ENCODE measurements around the gene DCT. TPM values are rescaled to one million over a fixed set of nuclear protein-coding genes. Genes with fewer than 3 reads are reported as not detected.

The DCT gene
- total and polyA plus RNA-seq, 2 donors (not counting 3 experiments of a cell fraction or from before 2014, with no cell fraction given) = not detected

DNA sequence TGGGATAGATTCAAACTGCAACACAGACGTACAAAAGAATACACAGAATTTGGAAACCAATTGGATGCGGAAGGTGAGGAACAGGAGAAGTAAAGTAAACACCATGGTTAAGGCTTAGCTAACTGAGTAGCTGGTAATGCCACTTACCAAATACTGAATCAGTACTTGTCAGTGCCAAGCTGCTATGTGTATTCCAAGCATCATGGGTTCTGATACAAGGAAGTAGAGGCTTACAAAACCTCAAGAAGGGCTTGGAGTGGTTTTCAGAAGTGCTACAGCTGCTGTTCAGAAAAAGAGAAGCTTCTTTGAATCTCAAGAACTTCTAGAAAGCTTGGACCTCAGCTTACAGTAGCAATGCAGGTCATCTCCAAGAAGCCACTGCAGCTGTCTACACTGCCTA, 35.9 kb upstream of the DCT start:
- CTCF ChIA-PET = no interaction called here
- DNase-seq (ENCODE audit: low read depth, low spot score) (no peak), FAIRE-seq (no peak)
- intact Hi-C loops (cut with micrococcal nuclease) = no loop called here
- no peaks in the 10 kb centered on the region for H3K4me1 ChIP-seq (ENCODE audit: control insufficient read depth, extremely low read depth, insufficient read depth, low read length)
- H3K27ac ChIP-seq (ENCODE audit: insufficient read depth, low read depth, low read length) = no peak overlapping the region
- no peak overlapping the region for H3K4me3 ChIP-seq (replicated peaks in 1 of 3; ENCODE audit: insufficient read depth in 1 of 3, low read depth in 1 of 3, low read length in 3 of 3)
- no peak overlapping the region for H2AFZ ChIP-seq (ENCODE audit: low read depth, low read length)
- no TSS peak for BruUV-seq (replicated peaks)
- no peak overlapping the region for H3K9ac ChIP-seq (replicated peaks; ENCODE audit: extremely low read depth, insufficient read depth, low read length)
- H3K36me3 ChIP-seq (ENCODE audit: control insufficient read depth in 2 of 2, extremely low read depth in 1 of 2, insufficient read depth in 2 of 2, low read length in 2 of 2) = no peaks in the 10 kb centered on the region
- H3K27me3 ChIP-seq (ENCODE audit: control insufficient read depth in 2 of 2, insufficient read depth in 2 of 2, low read length in 2 of 2) = no peaks in the 10 kb centered on the region
- no peak overlapping the region for H3K4me2 ChIP-seq (ENCODE audit: insufficient read depth, low read length)
- TF ChIP-seq, protein P1, sequence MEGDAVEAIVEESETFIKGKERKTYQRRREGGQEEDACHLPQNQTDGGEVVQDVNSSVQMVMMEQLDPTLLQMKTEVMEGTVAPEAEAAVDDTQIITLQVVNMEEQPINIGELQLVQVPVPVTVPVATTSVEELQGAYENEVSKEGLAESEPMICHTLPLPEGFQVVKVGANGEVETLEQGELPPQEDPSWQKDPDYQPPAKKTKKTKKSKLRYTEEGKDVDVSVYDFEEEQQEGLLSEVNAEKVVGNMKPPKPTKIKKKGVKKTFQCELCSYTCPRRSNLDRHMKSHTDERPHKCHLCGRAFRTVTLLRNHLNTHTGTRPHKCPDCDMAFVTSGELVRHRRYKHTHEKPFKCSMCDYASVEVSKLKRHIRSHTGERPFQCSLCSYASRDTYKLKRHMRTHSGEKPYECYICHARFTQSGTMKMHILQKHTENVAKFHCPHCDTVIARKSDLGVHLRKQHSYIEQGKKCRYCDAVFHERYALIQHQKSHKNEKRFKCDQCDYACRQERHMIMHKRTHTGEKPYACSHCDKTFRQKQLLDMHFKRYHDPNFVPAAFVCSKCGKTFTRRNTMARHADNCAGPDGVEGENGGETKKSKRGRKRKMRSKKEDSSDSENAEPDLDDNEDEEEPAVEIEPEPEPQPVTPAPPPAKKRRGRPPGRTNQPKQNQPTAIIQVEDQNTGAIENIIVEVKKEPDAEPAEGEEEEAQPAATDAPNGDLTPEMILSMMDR (IDR thresholded peaks at IDR 0.05; ENCODE audit: extremely low read depth in 1 of 2, insufficient read depth in 1 of 2, low read depth in 1 of 2, low read length in 2 of 2) = no peak
- no peak for TF ChIP-seq MAX (IDR thresholded peaks at IDR 0.05; ENCODE audit: insufficient read depth, insufficient read length)
- TF ChIP-seq FOS (IDR thresholded peaks at IDR 0.05; ENCODE audit: borderline replicate concordance, insufficient read depth, low read length) = no peak
- TF ChIP-seq MYC (IDR thresholded peaks at IDR 0.05; ENCODE audit: low read depth, low read length) = no peak
- no peak for TF ChIP-seq JUN (IDR thresholded peaks at IDR 0.05; ENCODE audit: borderline replicate concordance, insufficient read depth, insufficient read length, low read depth)
- H3K9me1 ChIP-seq (replicated peaks; ENCODE audit: control insufficient read depth, extremely low read depth, insufficient read depth, low read length) = no peaks in the 10 kb centered on the region
- no peaks in the 10 kb centered on the region for H3K9me3 ChIP-seq (replicated peaks; ENCODE audit: control insufficient read depth, insufficient read depth, low read length)
- no peaks in the 10 kb centered on the region for H4K20me1 ChIP-seq (replicated peaks; ENCODE audit: control insufficient read depth, extremely low read depth, insufficient read depth, low read length)
- POLR2A ChIA-PET = no interaction called here
- dilution Hi-C loops (cut with MboI; ENCODE audit: extremely low pct_ligation_motif_present, low sequenced_read_pairs) = no loop called here
- H3K79me2 ChIP-seq (ENCODE audit: control insufficient read depth, insufficient read depth, low read length) = no peaks in the 10 kb centered on the region

GRCh38 chr13:94513026-94513425, 33.5 kb upstream of the DCT start:
- Histone ChIP-seq H2AFZ (ENCODE audit: low read depth, low read length) (no peak overlapping the region), H3K27ac (ENCODE audit: insufficient read depth, low read depth, low read length) (no peak overlapping the region), H3K4me3 (replicated peaks in 1 of 3; ENCODE audit: insufficient read depth in 1 of 3, low read depth in 1 of 3, low read length in 3 of 3) (no peak overlapping the region), H3K4me2 (ENCODE audit: insufficient read depth, low read length) (no peak overlapping the region), H3K9me3 (replicated peaks; ENCODE audit: control insufficient read depth, insufficient read depth, low read length) (no peaks in the 10 kb centered on the region), H3K9ac (replicated peaks; ENCODE audit: extremely low read depth, insufficient read depth, low read length) (no peak overlapping the region), H3K27me3 (ENCODE audit: control insufficient read depth in 2 of 2, insufficient read depth in 2 of 2, low read length in 2 of 2) (no peaks in the 10 kb centered on the region), H3K9me1 (replicated peaks; ENCODE audit: control insufficient read depth, extremely low read depth, insufficient read depth, low read length) (no peaks in the 10 kb centered on the region), H3K79me2 (ENCODE audit: control insufficient read depth, insufficient read depth, low read length) (no peaks in the 10 kb centered on the region), H3K4me1 (ENCODE audit: control insufficient read depth, extremely low read depth, insufficient read depth, low read length) (no peaks in the 10 kb centered on the region), H4K20me1 (replicated peaks; ENCODE audit: control insufficient read depth, extremely low read depth, insufficient read depth, low read length) (no peaks in the 10 kb centered on the region), H3K36me3 (ENCODE audit: control insufficient read depth in 2 of 2, extremely low read depth in 1 of 2, insufficient read depth in 2 of 2, low read length in 2 of 2) (no peaks in the 10 kb centered on the region)
- POLR2A ChIA-PET = no interaction called here
- intact Hi-C loops (cut with micrococcal nuclease) = no loop called here
- BruUV-seq (replicated peaks) = no TSS peak
- FAIRE-seq (no peak), DNase-seq (ENCODE audit: low read depth, low spot score) (no peak)
- CTCF ChIA-PET = interaction anchor here (1.2 kb wide), 1 partner anchor 105 kb away, joined by 3 read pairs; no protein-coding TSS in a partner anchor
- TF ChIP-seq MYC (IDR thresholded peaks at IDR 0.05; ENCODE audit: low read depth, low read length) (no peak), JUN (IDR thresholded peaks at IDR 0.05; ENCODE audit: borderline replicate concordance, insufficient read depth, insufficient read length, low read depth) (no peak), FOS (IDR thresholded peaks at IDR 0.05; ENCODE audit: borderline replicate concordance, insufficient read depth, low read length) (no peak), GATA2 (IDR thresholded peaks at IDR 0.05; ENCODE audit: insufficient read depth, insufficient read length, low read depth, low read length) (no peak), MAX (IDR thresholded peaks at IDR 0.05; ENCODE audit: insufficient read depth, insufficient read length) (no peak), POLR2AphosphoS5 (IDR thresholded peaks at IDR 0.05; ENCODE audit: insufficient read depth, low read depth, low read length) (no peak), EZH2 (IDR thresholded peaks at IDR 0.05; ENCODE audit: borderline replicate concordance, low read depth, low read length, severe bottlenecking) (no peak), POLR2A (IDR thresholded peaks at IDR 0.05; ENCODE audit: low read depth, low read length) (no peak)
- TF ChIP-seq, protein P1 (IDR thresholded peaks at IDR 0.05; ENCODE audit: extremely low read depth in 1 of 2, insufficient read depth in 1 of 2, low read depth in 1 of 2, low read length in 2 of 2) = no peak
- dilution Hi-C loops (cut with MboI; ENCODE audit: extremely low pct_ligation_motif_present, low sequenced_read_pairs) = no loop called here

Measured in endothelial cell of umbilical vein (primary cell).